GM23338 (cell line): Measurements from ENCODE around the gene MDN1. TPM values are rescaled to one million over a fixed set of nuclear protein-coding genes. Genes with fewer than 3 reads are reported as not detected.
A peak's percentile ranks its signal among the peaks of the same experiment; 100 is the strongest.

Experiments used
- ATAC-seq: fragments of 200-7000 bp; cut with Tn5 transposase; 3 replicates; pipeline ENCODE4 v1.9.1; 2020
- DNase-seq: peaks from one replicate; pipeline ENCODE4 v3.0.0-alpha.2; 2015; ENCODE audit warnings: low spot score
- H2AFZ ChIP-seq: fragments of 200-600 bp; sonication (generic); 2 replicates; pipeline ENCODE4 v1.8.0; 2016; ENCODE audit warnings: antibody characterized with exemption, mild to moderate bottlenecking, moderate library complexity
- H3F3A ChIP-seq: fragments of 200-600 bp; sonication (generic); replicated peaks from 2 replicates; pipeline ENCODE4 v1.8.0; 2017; ENCODE audit warnings: antibody characterized with exemption, mixed run types, low read depth
- H3K27ac ChIP-seq: fragments of 200-600 bp; sonication (generic); 2 replicates; pipeline ENCODE4 v1.6.1; 2016; ENCODE audit warnings: low read depth
- H3K27me3 ChIP-seq: fragments of 200-600 bp; sonication (generic); 2 replicates; pipeline ENCODE4 v1.8.0; 2016; ENCODE audit warnings: mild to moderate bottlenecking, mixed run types, moderate library complexity; ENCODE audit not compliant: insufficient read depth
- H3K36me3 ChIP-seq: fragments of 200-600 bp; sonication (generic); 2 replicates; pipeline ENCODE4 v1.8.0; 2016; ENCODE audit warnings: mild to moderate bottlenecking; ENCODE audit not compliant: insufficient read depth
- H3K4me1 ChIP-seq: fragments of 200-600 bp; sonication (generic); 2 replicates; pipeline ENCODE4 v1.8.0; 2016; ENCODE audit warnings: mild to moderate bottlenecking, moderate library complexity; ENCODE audit not compliant: insufficient read depth
- H3K4me2 ChIP-seq: fragments of 200-600 bp; sonication (generic); 2 replicates; pipeline ENCODE4 v1.7.1; 2017; ENCODE audit warnings: mixed run types
- H3K4me3 ChIP-seq: fragments of 200-600 bp; sonication (generic); 2 replicates; pipeline ENCODE4 v1.6.1; 2016; ENCODE audit warnings: mixed run types
- H3K79me2 ChIP-seq: fragments of 200-600 bp; sonication (generic); replicated peaks from 2 replicates; pipeline ENCODE4 v1.8.0; 2017; ENCODE audit warnings: mild to moderate bottlenecking; ENCODE audit not compliant: insufficient read depth
- H3K9me2 ChIP-seq: fragments of 200-600 bp; sonication (generic); 2 replicates; pipeline ENCODE4 v1.8.0; 2017; ENCODE audit not compliant: insufficient read depth
- H4K20me1 ChIP-seq: fragments of 200-600 bp; sonication (generic); replicated peaks from 2 replicates; pipeline ENCODE4 v1.8.0; 2017; ENCODE audit warnings: mild to moderate bottlenecking; ENCODE audit not compliant: insufficient read depth
- H3K27ac Mint-ChIP-seq: 2 replicates; pipeline ENCODE4 v1.8.0; 2020; ENCODE audit warnings: inconsistent platforms, mild to moderate bottlenecking, moderate library complexity, mixed read lengths
- H3K27me3 Mint-ChIP-seq: 3 replicates; pipeline ENCODE4 v1.8.0; 2022; ENCODE audit warnings: low read depth, mild to moderate bottlenecking, moderate library complexity, mixed read lengths, inconsistent platforms; ENCODE audit not compliant: insufficient read depth, poor library complexity
- H3K36me3 Mint-ChIP-seq: 3 replicates; pipeline ENCODE4 v1.8.0; 2021; ENCODE audit warnings: low read depth, mild to moderate bottlenecking, inconsistent platforms, moderate library complexity, mixed read lengths
- H3K4me1 Mint-ChIP-seq: 3 replicates; pipeline ENCODE4 v1.8.0; 2020; ENCODE audit warnings: mild to moderate bottlenecking, inconsistent platforms, mixed read lengths
- H3K4me3 Mint-ChIP-seq: 3 replicates; pipeline ENCODE4 v1.8.0; 2021; ENCODE audit warnings: moderate library complexity, mild to moderate bottlenecking, inconsistent platforms, mixed read lengths
- H3K9me3 Mint-ChIP-seq: 3 replicates; pipeline ENCODE4 v1.8.0; 2020; ENCODE audit warnings: moderate library complexity, mild to moderate bottlenecking, inconsistent platforms, mixed read lengths
- CREB1 ChIP-seq: fragments of 250-450 bp; sonication (Bioruptor Pico); IDR thresholded peaks from 2 replicates; pipeline ENCODE4 v1.5.0; 2020; ENCODE audit warnings: low read depth, mild to moderate bottlenecking, moderate library complexity
- ETS1 ChIP-seq: IDR thresholded peaks from 2 replicates; pipeline ENCODE4 v1.6.1; 2016; ENCODE audit warnings: antibody characterized with exemption
- EZH2 ChIP-seq: fragments of 200-600 bp; sonication (generic); IDR thresholded peaks from one replicate; pipeline ENCODE4 v1.8.0; 2017; ENCODE audit warnings: antibody characterized with exemption, mild to moderate bottlenecking, low read depth; ENCODE audit not compliant: unreplicated experiment
- JUNB ChIP-seq: IDR thresholded peaks from one replicate; pipeline ENCODE4 v1.6.1; 2016; ENCODE audit warnings: antibody characterized with exemption; ENCODE audit not compliant: unreplicated experiment
- NANOG ChIP-seq: IDR thresholded peaks from 2 replicates; pipeline ENCODE4 v1.6.1; 2016; ENCODE audit warnings: antibody characterized with exemption, borderline replicate concordance
- REST ChIP-seq: IDR thresholded peaks from one replicate; pipeline ENCODE4 v1.6.1; 2018; ENCODE audit warnings: antibody characterized with exemption; ENCODE audit not compliant: unreplicated experiment
- ZNF331 ChIP-seq: fragments of 250-450 bp; sonication (Bioruptor Pico); IDR thresholded peaks from 2 replicates; pipeline ENCODE4 v1.5.0; 2020; ENCODE audit warnings: low read depth, mild to moderate bottlenecking, moderate library complexity
- ZNF462 ChIP-seq: fragments of 250-450 bp; sonication (Bioruptor Pico); IDR thresholded peaks from 2 replicates; pipeline ENCODE4 v1.5.0; 2020; ENCODE audit warnings: mild to moderate bottlenecking, moderate library complexity
- polyA plus RNA-seq: library from polyadenylated mRNA; unstranded; fragments of >200 nt; fragmentation: Nextera tagmentation; extraction: Ambion mirVana; gene quantifications from 2 replicates; pipeline ENCODE4 v1.2.1, GENCODE V29; 2016
- total RNA-seq: library from RNA; depleted of rRNA; stranded (reverse); fragments of >200 nt; shearing (Covaris generic); gene quantifications from 2 replicates; pipeline ENCODE4 v1.2.3, GENCODE V29; 2014

MDN1 gene
- total and polyA plus RNA-seq, 2 experiments from 2014 or later: 165 to 217 TPM

GRCh38 chr6:89597372-89597771 lies 222.2 kb downstream of the MDN1 start (continued):
- no peak for TF ChIP-seq REST
- no peak for TF ChIP-seq ETS1
- TF ChIP-seq CREB1: no peak

- Mint-ChIP-seq H3K36me3 (no peaks in the 10 kb centered on the region), H3K4me3 (no peak overlapping the region), H3K27ac (no peak overlapping the region), H3K9me3 (no peaks in the 10 kb centered on the region), H3K4me1 (peaks cover 2% of the 10 kb centered on the region), H3K27me3 (no peaks in the 10 kb centered on the region)
- no peaks in the 10 kb centered on the region for H3F3A ChIP-seq
- no peak overlapping the region for H3K27ac ChIP-seq
- no peak overlapping the region for H3K4me2 ChIP-seq
- H3K4me1 ChIP-seq: no peaks in the 10 kb centered on the region
- no peak overlapping the region for H3K4me3 ChIP-seq
- ATAC-seq (peak; percentile 63), DNase-seq (no peak)
- no peak overlapping the region for H2AFZ ChIP-seq
- no peaks in the 10 kb centered on the region for H3K27me3 ChIP-seq
- H4K20me1 ChIP-seq: no peaks in the 10 kb centered on the region
- no peaks in the 10 kb centered on the region for H3K79me2 ChIP-seq
- H3K36me3 ChIP-seq: no peaks in the 10 kb centered on the region
- peaks cover 3% of the 10 kb centered on the region; the same call in 1 of the 2 replicates for H3K9me2 ChIP-seq
- TF ChIP-seq JUNB (no peak), NANOG (no peak), ETS1 (no peak), REST (no peak), ZNF331 (CRISPR knock-in tag) (no peak), EZH2 (no peak), ZNF462 (CRISPR knock-in tag) (no peak)
Observed at GRCh38 chr6:89596484-89596883, 223.1 kb downstream of the MDN1 start.
